B cell (primary cell): ENCODE results near the gene IL1R1. TPM values are rescaled to one million over a fixed set of nuclear protein-coding genes. Genes with fewer than 3 reads are reported as not detected.

Source experiments
- ATAC-seq: fragments of 200-7000 bp; cut with Tn5 transposase; one replicate; pipeline ENCODE4 v1.10.0; 2021; ENCODE audit warnings: low read depth, mild to moderate bottlenecking, moderate number of reproducible peaks, moderate library complexity
- CTCF ChIA-PET: fragments of 350-600 bp; sonication (Branson Sonifier 250); formaldehyde crosslinking; loops from one replicate; lab custom pipeline; 2021; ENCODE audit warnings: antibody characterized with exemption, inconsistent platforms; lab: Charles Lee
- POLR2A ChIA-PET: fragments of 350-600 bp; sonication (Branson Sonifier 250); formaldehyde crosslinking; loops from one replicate; lab custom pipeline; 2021; ENCODE audit warnings: antibody characterized with exemption; lab: Charles Lee
- DNase-seq: peaks from one replicate; pipeline ENCODE4 v3.0.0; 2013
- H2AFZ ChIP-seq: 2 replicates; pipeline ENCODE4 v1.6.1; 2012; ENCODE audit warnings: mild to moderate bottlenecking, low read depth, low read length; ENCODE audit not compliant: insufficient read depth, poor library complexity, severe bottlenecking
- H3K27ac ChIP-seq, 2 donors: 1 replicate in 1 of 2; 2 replicates in 1 of 2; pipeline ENCODE4 v1.5.1; 2012 to 2013; ENCODE audit warnings: low read length in 2 of 2, mild to moderate bottlenecking in 2 of 2, moderate library complexity in 1 of 2
- H3K27me3 ChIP-seq, 4 experiments: fragments of 200-600 bp in 1 of 4; sonication (generic) in 1 of 4; replicated peaks in 1 of 4; 1 replicate in 2 of 4; 2 replicates in 2 of 4; pipeline versions ENCODE4 v1.6.1 to v1.7.0; 2013 to 2016; ENCODE audit warnings: low read length in 3 of 4, mild to moderate bottlenecking in 2 of 4, mixed read lengths in 1 of 4, moderate library complexity in 1 of 4; ENCODE audit not compliant: insufficient read depth in 4 of 4, control insufficient read depth in 3 of 4; ENCODE audit errors: control extremely low read depth in 1 of 4
- H3K36me3 ChIP-seq, 2 experiments: replicated peaks in 1 of 2; 1 replicate in 1 of 2; 2 replicates in 1 of 2; pipeline versions ENCODE4 v1.6.1 to v1.7.1; 2013; ENCODE audit warnings: low read length in 1 of 2; ENCODE audit not compliant: insufficient read depth in 2 of 2, control insufficient read depth in 1 of 2; ENCODE audit errors: control extremely low read depth in 1 of 2, extremely low read depth in 1 of 2
- H3K4me1 ChIP-seq, 2 donors: fragments of 200-600 bp in 1 of 2; sonication (generic) in 1 of 2; 1 replicate in 1 of 2; 2 replicates in 1 of 2; pipeline versions ENCODE4 v1.5.1 to v1.6.1; 2013 to 2017; ENCODE audit warnings: low read length in 2 of 2; ENCODE audit not compliant: control insufficient read depth in 2 of 2, insufficient read depth in 2 of 2
- H3K4me2 ChIP-seq: replicated peaks from 2 replicates; pipeline ENCODE3; 2012; ENCODE audit warnings: mild to moderate bottlenecking, low read depth, low read length; ENCODE audit not compliant: poor library complexity, severe bottlenecking
- H3K4me3 ChIP-seq, 5 experiments: fragments of 200-600 bp in 1 of 5; sonication (generic) in 1 of 5; 1 replicate in 3 of 5; 2 replicates in 2 of 5; pipeline versions ENCODE4 v1.5.1 to v1.7.0; 2011 to 2016; ENCODE audit warnings: low read length in 4 of 5, mild to moderate bottlenecking in 4 of 5, low read depth in 2 of 5, control low read depth in 1 of 5, moderate library complexity in 1 of 5; ENCODE audit not compliant: insufficient read depth in 1 of 5; ENCODE audit errors: control extremely low read depth in 1 of 5, extremely low read depth in 1 of 5
- H3K79me2 ChIP-seq: fragments of 200-600 bp; sonication (generic); one replicate; pipeline ENCODE4 v1.6.0; 2016; ENCODE audit warnings: low read length; ENCODE audit not compliant: control insufficient read depth, insufficient read depth
- H3K9ac ChIP-seq: fragments of 200-600 bp; sonication (generic); 2 replicates; pipeline ENCODE4 v1.6.1; 2017; ENCODE audit warnings: mild to moderate bottlenecking, low read length, moderate library complexity
- H3K9me3 ChIP-seq, 3 donors: one replicate each; pipeline versions ENCODE4 v1.6.1 to v1.7.1; 2013; ENCODE audit warnings: low read length in 2 of 3; ENCODE audit not compliant: control insufficient read depth in 2 of 3, insufficient read depth in 1 of 3; ENCODE audit errors: control extremely low read depth in 1 of 3
- H4K20me1 ChIP-seq: 2 replicates; pipeline ENCODE4 v1.6.0; 2012; ENCODE audit warnings: mild to moderate bottlenecking, low read length; ENCODE audit not compliant: insufficient read depth, control insufficient read depth, poor library complexity, severe bottlenecking
- H3K27ac Mint-ChIP-seq: one replicate; pipeline ENCODE4 v1.8.0; 2021; ENCODE audit warnings: mixed read lengths
- H3K27me3 Mint-ChIP-seq: one replicate; pipeline ENCODE4 v1.8.0; 2021; ENCODE audit warnings: mixed read lengths
- H3K4me1 Mint-ChIP-seq: one replicate; pipeline ENCODE4 v1.8.0; 2021; ENCODE audit warnings: mixed read lengths
- H3K4me3 Mint-ChIP-seq: one replicate; pipeline ENCODE4 v1.8.0; 2021; ENCODE audit warnings: mixed read lengths
- H3K9me3 Mint-ChIP-seq: one replicate; pipeline ENCODE4 v1.8.0; 2022; ENCODE audit warnings: mixed read lengths; ENCODE audit not compliant: insufficient read depth
- EZH2 ChIP-seq: IDR thresholded peaks from 2 replicates; pipeline ENCODE4 v1.6.1; 2012; ENCODE audit warnings: borderline replicate concordance, low read depth, mild to moderate bottlenecking, moderate library complexity, low read length; ENCODE audit not compliant: insufficient read depth, poor library complexity, severe bottlenecking
- WGBS: methylation state at CpG from one replicate; pipeline ENCODE4 v1.1.5; 2013; ENCODE audit warnings: missing lambda C conversion rate; ENCODE audit not compliant: insufficient coverage; 5-methylcytosine and 5-hydroxymethylcytosine counted together
- intact Hi-C: fragments of 100-400 bp; cut with micrococcal nuclease; formaldehyde crosslinking; loops from one replicate; pipeline ENCODE4 v1.10.0; 2022
- polyA plus RNA-seq: library from polyadenylated mRNA; depleted of rRNA; stranded (reverse); fragments of >200 nt; gene quantifications from 2 replicates; pipeline ENCODE4 v1.2.3, GENCODE V29; 2012
- total RNA-seq, 2 donors: library from RNA; stranded (reverse); fragments of 120-200 nt in 1 of 2; gene quantifications; 1 replicate in 1 of 2; 2 replicates in 1 of 2; pipeline versions ENCODE4 v1.2.3 to v1.2.4, GENCODE V29; 2013 to 2022
- TF ChIP-seq, protein P1 (sequence below): fragments of 200-600 bp; IDR thresholded peaks from one replicate; pipeline ENCODE4 v1.8.0; 2022; ENCODE audit warnings: antibody characterized with exemption, mild to moderate bottlenecking

The IL1R1 gene
- total and polyA plus RNA-seq, 2 donors (not counting 1 experiment from before 2014, with no cell fraction given), result not detected

DNA sequence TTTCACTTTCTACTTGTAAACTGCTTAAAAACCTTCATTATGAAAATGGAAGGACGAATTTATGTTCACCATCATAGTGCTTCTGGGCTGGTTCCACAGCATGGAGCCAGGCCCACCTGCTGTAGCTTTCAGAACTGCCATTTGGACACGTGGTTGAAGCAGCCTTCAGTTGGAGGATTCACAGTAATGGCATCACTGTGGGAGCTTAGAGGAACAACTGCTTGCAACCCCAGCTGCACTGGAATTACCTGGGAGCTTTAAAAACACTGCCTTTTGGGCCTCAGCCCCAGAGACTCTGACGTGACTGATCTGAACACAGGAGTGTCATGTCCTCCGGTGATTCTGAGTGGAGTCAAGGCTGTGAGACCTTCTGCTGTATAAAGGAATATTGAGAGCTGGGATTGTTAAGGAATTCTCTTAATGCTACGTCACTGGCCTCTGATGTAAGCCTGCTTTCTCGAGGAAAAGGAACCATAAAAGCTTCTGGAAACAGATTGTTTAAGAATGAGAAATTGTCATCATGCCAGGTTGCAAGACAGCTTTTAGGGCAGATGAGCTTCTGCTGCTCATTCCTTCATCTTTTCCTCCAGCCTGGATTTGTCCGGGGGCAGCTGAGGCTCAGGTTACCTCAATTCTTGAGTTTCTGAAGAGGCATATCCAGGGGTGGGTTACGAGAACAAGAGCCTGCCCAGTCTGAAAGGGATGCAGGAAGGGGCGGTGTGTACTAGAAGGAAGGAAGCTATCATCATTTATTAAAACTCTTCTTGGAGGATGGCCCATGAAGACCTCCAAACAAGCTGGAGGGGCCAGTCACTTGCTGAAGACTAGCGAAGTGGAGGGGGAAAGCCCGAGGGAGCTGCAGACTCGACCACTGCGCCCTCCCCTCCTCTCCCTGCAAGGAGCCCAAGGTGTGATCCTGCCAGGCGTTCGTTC is 1.3 kb upstream of the IL1R1 start:
- POLR2A ChIA-PET, result no interaction called here
- H4K20me1 ChIP-seq, result no peaks in the 10 kb centered on the region
- peaks cover 0 to 8% of the 10 kb centered on the region in 2 donors for H3K4me1 ChIP-seq
- H3K9me3 Mint-ChIP-seq, result peaks cover 11% of the 10 kb centered on the region
- no peak overlapping the region for H3K4me3 ChIP-seq
- no peak overlapping the region for H3K9ac ChIP-seq
- H3K27me3 Mint-ChIP-seq, result peaks cover 48% of the 10 kb centered on the region
- no peak overlapping the region for H3K4me3 Mint-ChIP-seq
- 77% methylated on average over 9 of the region's 15 CpGs for WGBS
- H3K4me1 Mint-ChIP-seq, result peaks cover 3% of the 10 kb centered on the region
- ATAC-seq, result no peak
- TF ChIP-seq EZH2, result no peak
- TF ChIP-seq, protein P1, sequence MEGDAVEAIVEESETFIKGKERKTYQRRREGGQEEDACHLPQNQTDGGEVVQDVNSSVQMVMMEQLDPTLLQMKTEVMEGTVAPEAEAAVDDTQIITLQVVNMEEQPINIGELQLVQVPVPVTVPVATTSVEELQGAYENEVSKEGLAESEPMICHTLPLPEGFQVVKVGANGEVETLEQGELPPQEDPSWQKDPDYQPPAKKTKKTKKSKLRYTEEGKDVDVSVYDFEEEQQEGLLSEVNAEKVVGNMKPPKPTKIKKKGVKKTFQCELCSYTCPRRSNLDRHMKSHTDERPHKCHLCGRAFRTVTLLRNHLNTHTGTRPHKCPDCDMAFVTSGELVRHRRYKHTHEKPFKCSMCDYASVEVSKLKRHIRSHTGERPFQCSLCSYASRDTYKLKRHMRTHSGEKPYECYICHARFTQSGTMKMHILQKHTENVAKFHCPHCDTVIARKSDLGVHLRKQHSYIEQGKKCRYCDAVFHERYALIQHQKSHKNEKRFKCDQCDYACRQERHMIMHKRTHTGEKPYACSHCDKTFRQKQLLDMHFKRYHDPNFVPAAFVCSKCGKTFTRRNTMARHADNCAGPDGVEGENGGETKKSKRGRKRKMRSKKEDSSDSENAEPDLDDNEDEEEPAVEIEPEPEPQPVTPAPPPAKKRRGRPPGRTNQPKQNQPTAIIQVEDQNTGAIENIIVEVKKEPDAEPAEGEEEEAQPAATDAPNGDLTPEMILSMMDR, result no peak
- H3K27ac ChIP-seq, result no peak overlapping the region
- H3K4me2 ChIP-seq, result no peak overlapping the region
- no peak for DNase-seq
- no peaks in the 10 kb centered on the region for H3K36me3 ChIP-seq
- H2AFZ ChIP-seq, result no peak overlapping the region
- CTCF ChIA-PET, result interaction anchor here (0.9 kb wide), 1 partner anchor 100 kb away, joined by 3 read pairs; no protein-coding TSS in a partner anchor
- peaks cover 0 to 31% (median 14%) of the 10 kb centered on the region in 3 donors for H3K9me3 ChIP-seq
- H3K79me2 ChIP-seq, result no peaks in the 10 kb centered on the region
- intact Hi-C loops, result no loop called here
- no peak overlapping the region for H3K27ac Mint-ChIP-seq
- H3K27me3 ChIP-seq, result peaks cover 0 to 28% (median 8%) of the 10 kb centered on the region in 4 experiments
